ENCODE measurements around the gene ETFA.

Gene ETFA

GRCh38 chr15:76330080-76330680 is 18.9 kb upstream of the ETFA start:
- TF ChIP-seq CTCF (IDR thresholded peaks at IDR 0.05; ENCODE audit: insufficient read depth, low read length, poor library complexity, severe bottlenecking), result peak; percentile 45
- no peaks in the 10 kb centered on the region; the same call in 1 of the 2 replicates for H3K27me3 ChIP-seq (replicated peaks; ENCODE audit: control insufficient read depth, insufficient read depth, low read length)
- no peaks in the 10 kb centered on the region for H3K36me3 ChIP-seq (ENCODE audit: control insufficient read depth, insufficient read depth, low read length)
- DNase-seq (ENCODE audit: extremely low read depth, insufficient read length), result no peak
- H3K4me3 ChIP-seq (replicated peaks; ENCODE audit: low read depth, low read length), result no peak overlapping the region

DNA sequence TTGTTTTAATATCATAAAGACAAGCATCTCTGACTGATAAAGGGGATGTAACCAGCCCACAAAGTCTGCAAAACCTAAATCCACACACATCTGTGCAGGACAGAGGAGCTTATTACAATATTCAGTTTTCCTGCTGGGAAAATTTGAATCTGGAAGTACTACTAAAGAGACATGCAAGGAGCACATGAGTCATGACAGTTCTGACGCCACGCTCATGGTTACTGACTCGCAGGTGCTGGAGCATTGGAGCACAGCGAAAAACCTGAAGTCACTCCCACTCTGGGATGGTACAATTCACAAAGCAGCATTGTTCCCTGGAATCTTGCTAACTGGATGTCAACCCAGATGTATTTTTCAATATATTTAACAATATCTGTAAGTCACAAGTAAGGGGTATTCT is 17.7 kb upstream of the ETFA start:
- Histone ChIP-seq H3K4me3 (replicated peaks; ENCODE audit: low read depth, low read length) (no peak overlapping the region), H3K27me3 (replicated peaks; ENCODE audit: control insufficient read depth, insufficient read depth, low read length) (no peaks in the 10 kb centered on the region; the same call in 1 of the 2 replicates), H3K36me3 (ENCODE audit: control insufficient read depth, insufficient read depth, low read length) (no peaks in the 10 kb centered on the region)
- no peak for DNase-seq (ENCODE audit: extremely low read depth, insufficient read length)
- TF ChIP-seq CTCF (IDR thresholded peaks at IDR 0.05; ENCODE audit: insufficient read depth, low read length, poor library complexity, severe bottlenecking), result no peak

- Histone ChIP-seq H3K4me3 (replicated peaks; ENCODE audit: low read depth, low read length) (no peak overlapping the region), H3K27me3 (replicated peaks; ENCODE audit: control insufficient read depth, insufficient read depth, low read length) (no peaks in the 10 kb centered on the region; the same call in 1 of the 2 replicates), H3K36me3 (ENCODE audit: control insufficient read depth, insufficient read depth, low read length) (no peaks in the 10 kb centered on the region)
- no peak for TF ChIP-seq CTCF (IDR thresholded peaks at IDR 0.05; ENCODE audit: insufficient read depth, low read length, poor library complexity, severe bottlenecking)
- no peak for DNase-seq (ENCODE audit: extremely low read depth, insufficient read length)
These were observed 16.9 kb upstream of the ETFA start for GRCh38 chr15:76328106-76328696.

DNA sequence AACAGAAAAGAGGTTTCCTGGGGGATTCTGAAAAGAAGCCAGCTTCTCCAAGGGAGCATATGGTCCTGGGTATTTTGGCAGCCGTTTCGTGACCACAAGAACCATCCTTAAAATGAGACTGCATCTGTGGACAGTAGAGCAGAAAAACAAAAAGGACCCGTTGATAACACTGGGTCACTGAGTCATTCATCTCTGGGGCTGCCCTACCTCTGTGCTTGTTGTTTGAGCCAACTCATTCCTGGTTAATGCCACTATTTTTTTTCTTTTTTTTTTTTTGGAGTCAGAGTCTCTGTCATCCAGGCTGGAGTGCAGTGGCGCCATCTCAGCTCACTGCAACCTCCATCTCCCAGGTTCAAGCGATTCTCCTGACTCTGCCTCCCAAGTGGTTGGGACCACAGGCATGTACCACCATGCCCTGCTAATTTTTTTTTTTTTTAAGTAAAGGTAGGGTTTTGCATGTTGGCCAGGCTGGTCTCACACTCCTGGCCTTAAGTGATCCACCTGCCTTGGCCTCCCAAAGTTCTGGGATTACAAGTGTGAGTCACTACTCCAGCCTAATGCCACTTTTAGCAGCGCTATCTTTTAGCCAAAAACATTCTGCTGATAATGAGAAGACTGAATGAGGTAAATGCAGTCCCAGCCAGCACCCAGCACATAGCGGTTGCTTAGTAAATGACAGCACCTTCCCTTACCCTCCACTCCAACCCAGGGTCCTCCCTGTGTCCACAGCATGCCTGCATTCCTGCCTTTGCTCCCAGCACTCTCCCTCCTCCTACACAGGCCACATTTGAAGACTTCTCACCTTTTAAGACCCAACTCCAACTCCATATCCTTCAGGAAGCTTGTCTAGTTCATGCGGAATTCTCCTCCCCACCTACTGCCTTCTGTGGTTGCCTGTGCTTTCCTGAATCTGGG is 16.2 kb upstream of the ETFA start:
- DNase-seq (ENCODE audit: extremely low read depth, insufficient read length), result no peak
- no peak overlapping the region for H3K4me3 ChIP-seq (replicated peaks; ENCODE audit: low read depth, low read length)
- H3K36me3 ChIP-seq (ENCODE audit: control insufficient read depth, insufficient read depth, low read length), result no peaks in the 10 kb centered on the region
- TF ChIP-seq CTCF (IDR thresholded peaks at IDR 0.05; ENCODE audit: insufficient read depth, low read length, poor library complexity, severe bottlenecking), result no peak
- H3K27me3 ChIP-seq (replicated peaks; ENCODE audit: control insufficient read depth, insufficient read depth, low read length), result no peaks in the 10 kb centered on the region; the same call in 1 of the 2 replicates

- no peak for DNase-seq (ENCODE audit: extremely low read depth, insufficient read length)
- Histone ChIP-seq H3K4me3 (replicated peaks; ENCODE audit: low read depth, low read length) (no peak overlapping the region), H3K27me3 (replicated peaks; ENCODE audit: control insufficient read depth, insufficient read depth, low read length) (no peaks in the 10 kb centered on the region; the same call in 1 of the 2 replicates), H3K36me3 (ENCODE audit: control insufficient read depth, insufficient read depth, low read length) (no peaks in the 10 kb centered on the region)
- no peak for TF ChIP-seq CTCF (IDR thresholded peaks at IDR 0.05; ENCODE audit: insufficient read depth, low read length, poor library complexity, severe bottlenecking)
These were observed 14.4 kb upstream of the ETFA start for GRCh38 chr15:76325704-76326103.
